ENCODE data around the gene SCN1B.

GRCh38 chr19:35025969-35026368, 4.3 kb upstream of the SCN1B start:
- TF ChIP-seq CTCF (IDR thresholded peaks at IDR 0.05): no peak
- TF ChIP-seq POLR2A (IDR thresholded peaks at IDR 0.05): no peak
